COR-L47 (cell line): ENCODE results near the gene R3HDM2.

Experiments used
- DNase-seq: peaks from one replicate; lab custom pipeline; 2025; lab: John Stamatoyannopoulos, UW

The R3HDM2 gene

DNA sequence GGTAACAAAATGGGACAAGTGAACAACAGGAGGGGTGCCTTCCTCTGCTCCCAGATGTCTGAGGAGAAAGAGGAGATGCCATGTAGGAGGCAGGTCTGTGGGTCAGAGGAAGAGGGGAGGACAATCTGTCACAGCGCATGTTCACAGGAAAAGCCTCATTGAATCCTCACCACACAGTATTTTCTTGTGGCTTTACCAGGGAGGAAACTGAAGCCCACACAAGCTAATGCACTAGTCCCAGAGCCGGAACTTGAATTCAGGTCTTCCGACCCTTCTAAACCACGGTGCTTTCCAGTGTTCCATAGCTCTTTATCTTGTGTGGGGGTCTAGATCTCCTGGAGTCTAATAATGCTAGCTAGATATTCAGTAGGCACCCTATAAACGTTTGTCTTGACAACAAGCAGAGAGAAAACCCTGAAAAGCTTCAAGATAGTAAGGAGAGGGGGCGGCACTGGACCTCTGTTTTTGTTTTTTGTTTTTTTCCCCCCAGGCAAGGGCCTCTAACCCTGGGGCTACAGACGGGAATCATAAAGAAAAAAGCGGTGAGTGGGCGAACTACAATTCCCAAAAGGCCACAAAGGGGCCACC is 201.7 kb downstream of the R3HDM2 start:
- DNase-seq, result no peak

- DNase-seq, result no peak
Measured at GRCh38 chr12:57227315-57228115, 203.3 kb downstream of the R3HDM2 start.

GRCh38 chr12:57226588-57227314 is 204.1 kb downstream of the R3HDM2 start:
- no peak for DNase-seq

- DNase-seq, result no peak
Measured at GRCh38 chr12:57225680-57226210, 205.1 kb downstream of the R3HDM2 start.

GRCh38 chr12:57224973-57225679 is 205.7 kb downstream of the R3HDM2 start:
- peak; percentile 26 for DNase-seq

GRCh38 chr12:57224278-57224972 is 206.4 kb downstream of the R3HDM2 start:
- DNase-seq, result no peak

GRCh38 chr12:57223191-57224165 is 207.4 kb downstream of the R3HDM2 start:
- DNase-seq, result no peak

GRCh38 chr12:57222286-57223190 is 208.3 kb downstream of the R3HDM2 start:
- no peak for DNase-seq

GRCh38 chr12:57221169-57221917 is 209.5 kb downstream of the R3HDM2 start:
- no peak for DNase-seq

DNA sequence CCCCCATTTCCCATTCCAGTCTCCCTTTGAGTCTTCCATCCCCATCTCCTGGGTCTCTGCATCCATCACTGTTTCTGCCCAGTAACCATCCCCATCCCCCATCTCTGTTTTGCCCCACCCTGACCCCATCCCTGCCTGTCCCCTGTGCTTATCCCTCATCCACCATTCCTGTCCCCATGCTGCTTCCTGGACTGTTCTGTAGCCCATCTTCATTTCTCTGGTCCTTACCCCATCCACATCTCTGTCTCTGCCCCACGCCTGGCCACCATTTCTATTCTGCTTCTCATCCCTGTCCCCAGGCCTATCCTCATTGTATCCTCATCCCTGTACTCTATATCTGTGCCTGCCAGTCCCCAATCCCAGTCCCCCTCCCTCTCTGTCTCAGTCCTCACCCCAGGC is 210.1 kb downstream of the R3HDM2 start:
- no peak for DNase-seq

DNA sequence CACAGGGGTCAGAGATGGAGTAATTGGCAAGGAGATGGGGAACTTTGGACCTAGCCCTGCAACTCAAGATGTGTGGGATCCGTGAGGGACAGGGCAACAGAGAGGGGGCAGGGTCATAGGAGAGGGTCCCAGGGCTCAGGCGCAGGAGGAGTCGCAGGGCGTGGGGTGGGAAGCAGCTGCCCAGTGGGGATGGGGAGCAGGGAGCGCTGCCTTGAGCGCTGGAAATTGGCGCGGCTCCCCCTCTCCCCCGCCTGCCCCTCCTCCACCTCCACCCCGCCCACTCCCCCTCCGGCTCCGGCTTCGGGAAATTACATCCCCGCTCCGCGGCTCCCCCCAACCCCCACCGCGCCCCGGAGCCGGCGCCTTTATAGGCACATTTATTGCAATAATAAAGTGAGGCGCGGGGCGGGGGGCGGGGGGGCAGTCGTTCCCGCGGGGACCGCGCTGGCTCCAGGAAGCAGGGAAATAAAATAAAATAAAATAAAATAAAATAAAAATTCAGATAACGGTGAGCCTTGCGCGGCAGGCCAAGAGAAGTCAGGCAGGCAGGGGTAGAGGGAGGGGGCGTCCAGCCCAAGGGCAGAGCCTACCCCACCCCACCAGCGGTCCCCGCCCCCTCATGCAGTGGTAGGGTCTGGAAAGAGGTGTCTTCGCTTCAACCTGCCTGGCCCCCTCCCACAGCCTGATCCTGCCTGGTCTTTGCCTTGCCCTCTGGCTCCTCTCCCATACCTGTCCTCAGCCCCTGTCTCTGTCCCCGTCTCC is 210.7 kb downstream of the R3HDM2 start:
- no peak for DNase-seq

DNA sequence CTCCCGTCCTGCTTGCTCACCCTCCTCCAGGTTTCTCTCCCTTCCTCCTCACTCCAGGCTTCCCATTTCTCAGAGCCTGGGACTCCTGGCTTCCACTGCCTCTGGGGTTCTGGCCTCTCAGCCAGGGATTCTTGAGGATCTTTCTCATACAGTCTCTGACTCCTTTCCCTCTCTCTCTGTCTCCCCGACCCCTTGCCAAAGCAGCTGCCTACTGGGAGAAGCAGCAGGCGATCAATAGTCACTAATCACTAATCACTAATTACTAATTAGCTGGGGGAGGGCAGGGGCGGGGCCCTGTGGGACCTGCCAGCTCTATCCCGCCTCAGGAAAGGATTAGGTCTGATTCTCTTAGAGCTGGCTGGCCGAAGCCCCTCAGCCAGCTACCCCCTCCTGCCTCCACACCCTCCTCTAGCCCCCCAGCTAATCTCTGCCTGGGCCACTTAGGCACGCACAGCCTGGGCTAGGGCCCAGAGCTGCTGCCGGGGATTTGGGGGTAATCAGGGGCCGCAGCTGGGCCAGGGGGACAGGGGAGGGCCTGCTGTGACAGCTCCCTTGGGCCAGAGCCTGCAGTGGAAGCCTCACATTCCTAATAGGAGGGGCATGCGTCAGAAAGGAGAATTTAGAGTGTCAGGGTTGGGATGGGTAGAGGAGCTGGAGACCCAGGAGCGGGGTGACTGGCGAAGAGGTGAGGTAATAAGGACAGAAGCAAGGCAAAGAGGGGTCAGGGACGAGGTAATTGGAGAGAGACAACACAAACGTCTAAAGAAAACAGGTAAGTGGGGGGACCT is 211.4 kb downstream of the R3HDM2 start:
- no peak for DNase-seq

DNA sequence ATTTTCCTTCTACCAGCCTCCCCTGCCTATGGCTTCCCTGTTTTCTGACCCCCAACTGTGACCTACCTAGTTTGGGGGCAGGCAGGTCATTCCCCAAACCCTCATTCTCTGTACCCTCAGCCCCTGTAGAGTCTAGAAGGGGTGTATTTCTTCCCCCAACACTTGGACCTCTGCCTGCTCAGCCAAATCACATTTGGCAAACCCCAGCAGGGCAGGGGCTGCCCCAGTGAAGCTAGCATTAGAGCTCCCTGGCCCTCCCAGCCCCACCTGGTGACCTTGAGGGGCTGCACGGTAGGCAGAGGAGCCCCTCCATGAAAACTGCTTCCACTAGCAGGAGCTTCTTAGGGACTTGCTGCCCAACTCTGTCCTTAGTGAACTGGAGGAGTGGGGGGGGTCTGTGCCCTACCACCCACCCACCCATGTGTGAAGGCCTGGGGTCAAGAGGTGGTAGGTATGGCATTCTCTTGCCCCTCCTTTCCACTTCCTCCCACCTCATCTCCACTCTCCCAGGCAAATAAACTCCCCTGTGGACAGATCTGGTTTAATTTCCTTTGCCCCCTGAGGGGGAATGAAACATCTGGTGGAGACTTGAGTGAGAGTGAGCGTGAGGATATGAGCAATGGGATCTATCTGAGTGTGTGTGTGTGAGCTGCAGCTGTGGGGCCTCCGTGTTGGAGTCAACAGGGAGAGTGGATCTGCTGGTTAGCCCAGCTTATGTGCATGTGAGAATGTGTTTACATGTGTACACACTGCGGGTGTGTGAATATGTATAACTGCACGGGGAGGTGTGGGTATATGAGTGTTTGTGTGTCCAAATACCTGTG is 212.6 kb downstream of the R3HDM2 start:
- DNase-seq, result no peak

- no peak for DNase-seq
Measured at GRCh38 chr12:57216921-57217879, 213.6 kb downstream of the R3HDM2 start.
